Stomach smooth muscle (tissue), 2 donors: ENCODE measurements around the gene HERC6.
"Not testable (repeated sequence)": the region's sequence is repeated elsewhere in the genome, so short reads cannot be mapped to it uniquely, and the experiment has no call there.

Experiments
- H3K27ac ChIP-seq: one replicate; pipeline ENCODE4 v1.7.0; 2013; ENCODE audit warnings: mild to moderate bottlenecking, low read length, inconsistent platforms
- H3K27me3 ChIP-seq, 2 donors: one replicate each; pipeline ENCODE4 v1.7.0; 2013; ENCODE audit warnings: low read length in 2 of 2; ENCODE audit not compliant: insufficient read depth in 2 of 2, control insufficient read depth in 1 of 2
- H3K36me3 ChIP-seq, 2 donors: one replicate each; pipeline ENCODE4 v1.7.0; 2013; ENCODE audit warnings: low read length in 2 of 2; ENCODE audit not compliant: control insufficient read depth in 2 of 2, insufficient read depth in 2 of 2
- H3K4me1 ChIP-seq: one replicate; pipeline ENCODE4 v1.7.0; 2013; ENCODE audit warnings: low read length; ENCODE audit not compliant: control insufficient read depth, insufficient read depth
- H3K4me3 ChIP-seq, 2 donors: one replicate each; pipeline ENCODE4 v1.7.0; 2013; ENCODE audit warnings: low read length in 2 of 2
- H3K9ac ChIP-seq, 2 donors: one replicate each; pipeline ENCODE4 v1.7.0; 2013; ENCODE audit warnings: low read length in 2 of 2, mild to moderate bottlenecking in 1 of 2
- H3K9me3 ChIP-seq, 2 donors: one replicate each; pipeline ENCODE4 v1.7.0; 2013; ENCODE audit warnings: low read length in 2 of 2; ENCODE audit not compliant: control insufficient read depth in 2 of 2
- donor health status: healthy.
- donor health status: Pancreatic carcinoma.

The HERC6 gene

DNA sequence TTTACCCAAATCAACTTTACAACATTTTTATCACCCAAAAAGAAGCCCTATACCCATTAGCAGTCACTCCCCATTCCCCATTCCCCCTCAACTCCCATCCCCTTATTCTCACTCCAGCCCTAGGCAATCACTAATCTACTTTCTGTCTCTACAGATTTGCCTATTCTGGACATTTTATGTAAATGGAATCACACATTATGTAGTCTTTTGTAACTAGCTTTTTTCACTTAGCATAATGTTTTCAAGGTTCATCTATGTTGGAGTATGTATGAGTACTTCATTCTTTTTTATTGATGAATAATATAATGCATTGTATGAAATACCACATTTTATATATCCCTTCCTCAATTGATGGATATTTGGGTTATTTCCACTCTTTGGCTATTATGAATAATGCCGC is 42.2 kb downstream of the HERC6 start:
- Histone ChIP-seq H3K9me3 (no peaks in the 10 kb centered on the region), H3K4me1 (no peaks in the 10 kb centered on the region), H3K27me3 (no peaks in the 10 kb centered on the region), H3K36me3 (no peaks in the 10 kb centered on the region), H3K27ac (no peak overlapping the region), H3K9ac (no peak overlapping the region), H3K4me3 (no peak overlapping the region)

DNA sequence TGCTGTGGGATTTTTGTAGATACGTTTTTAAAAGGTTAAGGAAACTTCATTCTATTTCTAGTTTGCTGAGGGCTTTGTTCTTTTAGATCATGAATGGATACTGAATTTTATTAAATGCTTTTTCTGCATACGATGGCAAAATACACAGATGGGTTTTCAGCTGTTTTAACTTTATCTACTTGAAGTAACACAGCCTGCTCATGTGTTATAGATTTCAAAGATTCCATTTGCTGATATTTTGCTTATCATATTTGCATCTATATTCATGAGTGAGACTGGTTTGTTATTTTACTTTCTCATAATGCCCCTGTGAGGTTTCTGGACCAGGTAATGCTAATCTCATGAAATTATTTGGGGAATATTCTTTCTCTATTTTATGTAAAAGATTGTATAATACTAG is 43.8 kb downstream of the HERC6 start:
- Histone ChIP-seq H3K4me3 (no peak overlapping the region), H3K9me3 (no peaks in the 10 kb centered on the region), H3K36me3 (no peaks in the 10 kb centered on the region), H3K4me1 (no peaks in the 10 kb centered on the region), H3K9ac (no peak overlapping the region), H3K27me3 (no peaks in the 10 kb centered on the region), H3K27ac (no peak overlapping the region)

DNA sequence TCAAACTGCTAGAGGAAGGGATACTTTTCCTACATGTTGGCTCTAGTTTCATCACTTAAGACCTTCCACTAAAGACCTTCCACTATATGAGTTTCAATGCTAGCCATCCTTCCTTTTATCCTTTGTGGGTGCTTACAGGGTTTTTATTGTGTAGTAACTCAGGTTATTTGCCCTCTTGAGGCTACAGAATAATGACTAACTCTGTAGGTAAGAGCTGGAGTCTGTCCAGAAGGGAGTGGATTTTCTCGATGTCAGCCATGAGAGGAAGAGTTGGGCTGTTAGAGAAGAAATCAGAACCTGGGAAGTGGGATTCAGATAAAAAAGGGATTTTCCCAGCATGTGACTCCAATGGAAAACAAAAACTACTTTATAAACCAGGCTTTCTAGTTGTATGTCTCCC is 50.7 kb downstream of the HERC6 start:
- peaks cover 0 to 3% of the 10 kb centered on the region in 2 donors for H3K36me3 ChIP-seq
- H3K27me3 ChIP-seq: no peaks in the 10 kb centered on the region
- H3K9me3 ChIP-seq: no peaks in the 10 kb centered on the region
- no peak overlapping the region for H3K4me3 ChIP-seq
- H3K9ac ChIP-seq: no peak overlapping the region
- no peak overlapping the region for H3K27ac ChIP-seq
- H3K4me1 ChIP-seq: no peaks in the 10 kb centered on the region

DNA sequence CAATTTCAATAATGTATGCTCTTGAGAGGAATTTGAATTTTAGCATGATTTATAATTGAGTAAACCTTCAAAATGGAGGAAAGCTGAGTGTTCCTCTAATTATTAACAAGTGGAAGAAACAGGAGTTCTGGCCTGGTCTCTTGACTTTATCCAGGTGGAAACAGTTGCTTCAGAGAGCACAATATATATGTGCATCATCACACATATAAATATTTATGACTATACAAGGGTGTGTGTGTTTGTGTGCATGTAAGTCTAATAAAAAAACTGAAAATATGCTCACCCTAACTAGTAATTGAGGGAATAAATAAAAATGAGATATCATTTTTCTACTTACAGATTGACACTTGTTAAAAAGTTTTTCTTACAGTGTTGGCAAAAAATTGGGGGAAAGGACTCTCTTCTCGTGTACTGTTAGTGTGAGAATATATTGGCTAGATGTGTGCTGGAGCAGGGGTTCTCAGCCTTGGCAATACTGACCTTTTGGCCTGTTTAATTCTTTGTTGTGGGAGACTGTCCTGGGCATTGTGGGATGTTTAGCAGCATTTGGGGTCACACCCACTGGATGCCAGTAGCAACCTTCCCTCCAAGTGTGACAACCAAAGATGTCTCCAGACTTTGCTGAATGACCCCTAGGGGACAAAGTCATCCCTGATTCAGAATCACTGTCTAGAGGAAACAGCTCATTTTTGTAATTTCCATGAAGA is 57.5 kb downstream of the HERC6 start:
- H3K36me3 ChIP-seq: peaks cover 0 to 2% of the 10 kb centered on the region in 2 donors
- H3K27ac ChIP-seq: no peak overlapping the region
- no peaks in the 10 kb centered on the region for H3K4me1 ChIP-seq
- H3K9me3 ChIP-seq: no peaks in the 10 kb centered on the region
- H3K4me3 ChIP-seq: no peak overlapping the region
- H3K9ac ChIP-seq: no peak overlapping the region
- no peaks in the 10 kb centered on the region for H3K27me3 ChIP-seq

DNA sequence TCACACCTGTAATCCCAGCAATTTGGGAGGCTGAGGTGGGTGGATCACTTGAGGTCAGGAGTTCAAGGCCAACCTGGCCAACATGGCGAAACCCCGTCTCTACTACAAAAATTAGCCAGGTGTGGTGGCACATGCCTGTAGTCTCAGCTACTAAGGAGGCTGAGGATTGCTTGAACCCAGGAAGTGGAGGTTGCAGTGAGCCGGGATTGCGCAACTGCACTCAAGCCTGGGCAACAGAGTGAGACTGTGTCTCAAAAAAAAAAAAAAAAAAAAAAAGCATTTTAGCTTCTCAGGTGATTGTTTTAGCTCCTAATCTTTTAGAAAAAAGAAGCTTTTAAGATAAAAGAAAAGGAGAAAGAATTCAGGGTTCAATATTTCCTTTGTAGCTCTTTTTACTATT is 59.2 kb downstream of the HERC6 start:
- not testable (repeated sequence) for H3K9me3 ChIP-seq, H3K36me3 ChIP-seq

DNA sequence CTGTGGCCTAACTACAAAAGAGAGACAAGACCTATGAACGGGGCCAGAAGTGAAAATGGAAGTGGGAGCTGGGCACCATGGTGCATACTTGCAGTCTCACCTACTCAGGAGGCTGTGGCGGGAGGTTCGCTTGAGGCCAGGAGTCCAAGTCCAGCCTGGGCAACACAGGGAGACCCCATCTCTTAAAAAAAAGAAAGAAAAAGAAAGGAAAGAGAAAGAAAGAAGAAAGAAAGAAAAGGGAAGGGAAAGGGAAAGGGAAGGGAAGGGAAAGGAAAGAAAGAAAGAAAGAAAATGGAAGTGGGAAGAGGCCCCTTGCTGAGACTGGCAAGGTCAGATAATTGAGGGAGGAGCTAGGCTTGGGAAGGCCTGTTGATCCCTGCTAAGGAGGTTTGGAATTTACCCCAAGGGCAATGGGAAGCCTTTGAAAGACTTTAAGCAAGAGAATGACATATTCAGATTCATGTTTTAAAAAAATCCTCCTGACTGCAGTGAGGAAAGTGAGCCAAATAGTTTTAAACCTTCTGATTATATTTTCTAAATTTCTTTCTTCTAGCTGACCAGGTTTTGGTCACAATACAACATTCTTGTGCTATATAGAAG is 60.6 kb downstream of the HERC6 start:
- no peak overlapping the region for H3K27ac ChIP-seq
- H3K4me3 ChIP-seq: no peak overlapping the region
- H3K4me1 ChIP-seq: no peaks in the 10 kb centered on the region
- no peak overlapping the region for H3K9ac ChIP-seq
- no peaks in the 10 kb centered on the region for H3K9me3 ChIP-seq
- H3K27me3 ChIP-seq: no peaks in the 10 kb centered on the region
- H3K36me3 ChIP-seq: peaks cover 0 to 2% of the 10 kb centered on the region in 2 donors

More for the DNA sequence above, 59.2 kb downstream of the HERC6 start:
- not testable (repeated sequence) for H3K27ac ChIP-seq, H3K27me3 ChIP-seq, H3K4me1 ChIP-seq, H3K4me3 ChIP-seq, H3K9ac ChIP-seq

DNA sequence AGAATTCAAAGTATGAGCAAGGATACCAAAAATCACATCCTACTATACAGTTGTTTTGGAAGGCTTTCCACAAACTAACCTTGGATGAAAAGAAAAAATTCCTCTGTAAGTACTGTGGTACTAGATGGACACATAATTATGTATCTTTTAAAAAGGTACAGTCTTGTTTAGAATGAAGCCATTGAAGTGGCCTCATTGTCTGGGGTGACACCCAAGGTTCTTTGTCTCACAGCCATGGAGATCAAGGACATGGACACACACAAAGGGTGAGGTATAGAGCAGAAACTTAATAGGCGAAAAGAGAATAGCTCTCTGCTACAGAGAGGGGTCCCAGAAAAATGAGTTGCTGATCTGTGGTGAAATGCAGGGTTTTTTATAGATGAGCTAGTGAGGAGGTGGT is 61.5 kb downstream of the HERC6 start:
- H3K9me3 ChIP-seq: no peaks in the 10 kb centered on the region
- H3K4me3 ChIP-seq: no peak overlapping the region
- no peaks in the 10 kb centered on the region for H3K27me3 ChIP-seq
- no peak overlapping the region for H3K9ac ChIP-seq
- no peaks in the 10 kb centered on the region for H3K4me1 ChIP-seq
- no peak overlapping the region for H3K27ac ChIP-seq
- H3K36me3 ChIP-seq: peaks cover 0 to 2% of the 10 kb centered on the region in 2 donors

DNA sequence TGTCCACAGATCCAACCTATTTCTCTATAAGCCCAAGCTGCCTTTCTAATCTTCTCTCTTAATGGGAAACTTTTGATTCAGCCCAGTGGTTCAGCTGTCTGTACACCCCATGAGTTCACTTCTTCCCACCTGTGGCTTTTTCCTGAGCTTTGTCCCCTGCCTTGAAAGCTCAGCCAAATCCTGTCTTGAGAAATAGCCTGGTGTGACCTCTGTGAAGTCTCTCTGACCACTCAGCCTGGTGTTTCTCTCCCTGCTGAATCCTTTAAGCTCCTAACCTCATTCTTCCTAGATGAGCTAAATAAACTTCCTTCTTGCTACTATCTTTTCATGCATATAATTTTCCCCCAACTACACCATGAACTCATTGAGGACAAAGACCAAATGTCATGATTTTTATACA is 63.0 kb downstream of the HERC6 start:
- no peak overlapping the region for H3K27ac ChIP-seq
- H3K9ac ChIP-seq: no peak overlapping the region
- no peaks in the 10 kb centered on the region for H3K27me3 ChIP-seq
- H3K9me3 ChIP-seq: no peaks in the 10 kb centered on the region
- H3K4me3 ChIP-seq: no peak overlapping the region
- H3K36me3 ChIP-seq: peaks cover 0 to 2% of the 10 kb centered on the region in 2 donors
- no peaks in the 10 kb centered on the region for H3K4me1 ChIP-seq

DNA sequence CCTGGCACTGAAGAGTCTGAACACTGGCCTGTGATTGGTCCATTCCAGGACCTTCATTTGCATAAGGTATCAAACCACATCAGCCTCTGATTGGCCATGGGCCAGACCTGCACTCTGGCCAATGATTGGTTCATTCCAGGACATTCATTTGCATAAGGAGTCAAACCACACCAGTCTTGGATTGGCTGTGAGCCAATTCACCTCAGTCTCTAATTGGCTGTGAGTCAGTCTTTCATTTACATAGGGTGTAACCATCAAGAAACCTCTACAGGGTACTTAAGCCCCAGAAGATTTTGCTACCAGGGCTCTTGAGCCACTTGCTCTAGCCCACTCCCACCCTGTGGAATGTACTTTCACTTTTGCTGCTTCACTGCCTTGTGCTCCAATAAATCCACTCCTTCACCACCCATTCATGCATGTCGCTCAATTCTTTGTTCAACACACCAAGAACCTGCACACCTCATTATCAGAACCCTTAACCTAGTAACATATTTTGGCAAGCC is 64.1 kb downstream of the HERC6 start:
- no peaks in the 10 kb centered on the region for H3K4me1 ChIP-seq
- H3K9me3 ChIP-seq: no peaks in the 10 kb centered on the region
- H3K36me3 ChIP-seq: peaks cover 0 to 2% of the 10 kb centered on the region in 2 donors
- H3K27me3 ChIP-seq: no peaks in the 10 kb centered on the region
- no peak overlapping the region for H3K9ac ChIP-seq
- H3K27ac ChIP-seq: no peak overlapping the region
- no peak overlapping the region for H3K4me3 ChIP-seq

DNA sequence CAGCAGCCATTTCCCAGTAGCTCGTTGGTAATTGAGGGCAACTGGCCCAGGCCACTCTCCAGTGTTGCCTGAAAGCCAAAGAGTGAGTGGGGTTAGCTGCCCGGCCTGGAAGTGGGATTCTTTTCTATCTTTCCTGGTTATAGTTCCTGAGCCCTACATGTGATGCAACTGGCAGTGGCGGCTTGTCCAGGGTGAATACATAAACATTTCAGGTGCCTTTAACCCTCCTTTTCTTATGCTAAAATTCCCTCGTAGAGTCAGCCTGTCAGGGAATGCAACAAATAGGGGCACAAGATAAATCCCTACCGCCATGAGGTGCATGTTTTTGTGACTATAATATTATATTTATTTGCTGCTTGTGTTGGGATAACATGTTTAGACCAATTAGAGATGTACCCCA is 64.8 kb downstream of the HERC6 start:
- Histone ChIP-seq H3K27me3 (no peaks in the 10 kb centered on the region), H3K9ac (no peak overlapping the region), H3K9me3 (no peaks in the 10 kb centered on the region), H3K36me3 (peaks cover 0 to 2% of the 10 kb centered on the region in 2 donors), H3K4me3 (no peak overlapping the region), H3K4me1 (no peaks in the 10 kb centered on the region), H3K27ac (no peak overlapping the region)

DNA sequence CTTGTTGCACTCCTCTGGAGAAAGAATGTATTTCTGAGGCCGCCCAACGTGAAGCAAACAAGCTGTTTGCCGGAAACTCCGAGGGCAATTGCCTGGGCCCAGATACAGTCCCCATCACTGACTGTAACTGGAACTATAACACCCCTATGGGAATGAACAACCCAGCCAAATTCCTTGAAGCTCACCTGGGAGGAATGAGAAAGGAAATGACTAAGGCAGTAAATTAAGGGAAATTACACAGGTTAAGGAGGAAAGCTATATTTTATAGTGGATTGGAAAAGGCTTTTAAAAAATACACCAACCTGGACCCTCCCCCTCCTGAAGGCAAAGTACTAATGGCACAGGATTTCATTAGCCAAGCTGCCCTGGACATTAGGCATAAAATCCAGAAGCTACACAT is 66.6 kb downstream of the HERC6 start:
- H3K9me3 ChIP-seq: no peaks in the 10 kb centered on the region
- no peak overlapping the region for H3K27ac ChIP-seq
- no peak overlapping the region for H3K9ac ChIP-seq
- no peaks in the 10 kb centered on the region for H3K27me3 ChIP-seq
- peaks cover 0 to 2% of the 10 kb centered on the region in 2 donors for H3K36me3 ChIP-seq
- no peaks in the 10 kb centered on the region for H3K4me1 ChIP-seq
- no peak overlapping the region for H3K4me3 ChIP-seq
